GM18951 (cell line): ENCODE data around the gene CEMIP.

Experiments used
- POLR2A ChIP-seq: IDR thresholded peaks from 4 replicates; pipeline ENCODE4 v1.6.1; 2011; ENCODE audit warnings: mild to moderate bottlenecking; ENCODE audit not compliant: insufficient read length, insufficient read depth; ENCODE audit errors: extremely low read depth
- in situ Hi-C: fragments of 300-500 bp; cut with MboI; formaldehyde crosslinking; loops from one replicate; pipeline ENCODE4 v1.12.0; 2022; ENCODE audit warnings: low sequenced_read_pairs, mixed read lengths, inconsistent platforms; ENCODE audit not compliant: unreplicated experiment

CEMIP gene

GRCh38 chr15:80779658-80780415, 667 bp downstream of the CEMIP start:
- in situ Hi-C loops: loop anchor here (10.0 to 25.0 kb wide), 2 partner anchors 182 to 325 kb away; no protein-coding TSS in a partner anchor
- no peak for TF ChIP-seq POLR2A

DNA sequence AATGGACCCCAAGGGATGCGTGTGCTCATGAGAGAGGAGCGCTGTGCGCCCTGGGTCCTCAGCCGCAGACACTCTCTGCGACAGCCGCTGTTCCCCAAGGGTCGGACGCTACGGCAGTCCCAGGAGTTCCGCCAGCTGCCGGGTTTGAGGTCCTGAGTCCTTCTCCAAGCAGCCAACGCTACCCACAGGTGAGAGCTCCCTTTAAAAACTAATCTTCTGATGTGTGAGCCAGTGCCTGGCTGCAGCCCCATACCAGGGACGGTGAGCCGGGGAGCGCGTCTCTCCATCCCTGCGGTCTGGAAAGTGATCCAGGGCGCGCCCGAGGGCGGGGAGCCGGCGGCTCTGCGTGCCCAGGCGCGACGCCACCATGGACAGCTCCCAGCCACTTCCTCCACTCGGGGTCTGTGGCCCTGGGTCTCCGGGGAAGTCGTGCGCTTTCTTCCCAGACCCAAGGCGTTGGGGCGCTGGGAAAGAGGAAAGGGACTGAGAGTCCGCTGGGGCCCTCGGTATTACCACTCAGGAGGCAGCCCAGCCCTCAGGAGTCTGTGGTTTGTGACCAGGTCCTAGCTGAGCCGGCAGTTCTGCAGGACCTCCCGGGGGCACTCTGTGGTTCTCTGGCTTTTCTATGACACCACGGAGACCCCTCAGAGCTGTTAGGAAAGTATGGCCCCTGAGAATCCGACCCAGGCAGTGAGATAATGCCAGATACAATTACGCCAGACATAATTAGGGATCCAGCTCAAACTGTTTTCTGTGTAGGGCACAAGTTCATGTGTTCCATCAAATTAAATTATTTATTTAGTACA, 1.4 kb downstream of the CEMIP start:
- no peak for TF ChIP-seq POLR2A
- in situ Hi-C loops: loop anchor here (25.0 kb wide), 1 partner anchor 182 kb away; no protein-coding TSS in a partner anchor

DNA sequence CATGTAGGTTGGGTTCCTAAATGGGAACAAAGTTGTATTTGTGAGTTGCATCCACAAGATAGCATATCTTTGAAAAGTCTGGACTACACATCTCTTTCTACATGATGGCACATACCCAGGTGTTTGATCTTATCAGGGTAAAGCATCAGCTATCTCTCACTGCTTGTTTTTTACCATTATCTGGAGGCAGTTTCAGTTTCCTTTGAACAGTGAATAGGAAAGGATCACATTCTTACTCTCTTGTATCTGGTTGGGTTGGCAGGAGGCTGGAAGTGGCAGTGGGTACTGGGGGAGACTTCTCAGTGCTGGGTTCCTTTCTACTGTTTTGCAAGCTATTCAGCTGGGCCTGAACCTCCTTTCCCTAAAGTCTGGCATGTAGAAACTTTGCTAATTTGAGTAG, 4.1 kb downstream of the CEMIP start:
- TF ChIP-seq POLR2A: no peak

GRCh38 chr15:80785335-80785734, 6.2 kb downstream of the CEMIP start:
- in situ Hi-C loops: loop anchor here (25.0 kb wide), 1 partner anchor 177 kb away; no protein-coding TSS in a partner anchor
- TF ChIP-seq POLR2A: no peak

More for the DNA sequence above, 4.1 kb downstream of the CEMIP start:
- in situ Hi-C loops: loop anchor here (25.0 kb wide), 1 partner anchor 179 kb away; no protein-coding TSS in a partner anchor

- TF ChIP-seq POLR2A: no peak
- in situ Hi-C loops: loop anchor here (25.0 kb wide), 1 partner anchor 176 kb away; no protein-coding TSS in a partner anchor
Measured at GRCh38 chr15:80785811-80786354, 6.7 kb downstream of the CEMIP start.

- in situ Hi-C loops: loop anchor here (25.0 kb wide), 1 partner anchor 175 kb away; no protein-coding TSS in a partner anchor
- no peak for TF ChIP-seq POLR2A
Measured at GRCh38 chr15:80787316-80787715, 8.1 kb downstream of the CEMIP start.

GRCh38 chr15:80788536-80788935, 9.4 kb downstream of the CEMIP start:
- in situ Hi-C loops: loop anchor here (25.0 kb wide), 1 partner anchor 174 kb away; no protein-coding TSS in a partner anchor
- TF ChIP-seq POLR2A: no peak

- TF ChIP-seq POLR2A: no peak
Measured at GRCh38 chr15:80789296-80789695, 10.1 kb downstream of the CEMIP start.

GRCh38 chr15:80789796-80790195, 10.6 kb downstream of the CEMIP start:
- in situ Hi-C loops: loop anchor here (25.0 kb wide), 1 partner anchor 173 kb away; no protein-coding TSS in a partner anchor
- TF ChIP-seq POLR2A: no peak

More at GRCh38 chr15:80789296-80789695, 10.1 kb downstream of the CEMIP start:
- in situ Hi-C loops: loop anchor here (25.0 kb wide), 1 partner anchor 173 kb away; no protein-coding TSS in a partner anchor

DNA sequence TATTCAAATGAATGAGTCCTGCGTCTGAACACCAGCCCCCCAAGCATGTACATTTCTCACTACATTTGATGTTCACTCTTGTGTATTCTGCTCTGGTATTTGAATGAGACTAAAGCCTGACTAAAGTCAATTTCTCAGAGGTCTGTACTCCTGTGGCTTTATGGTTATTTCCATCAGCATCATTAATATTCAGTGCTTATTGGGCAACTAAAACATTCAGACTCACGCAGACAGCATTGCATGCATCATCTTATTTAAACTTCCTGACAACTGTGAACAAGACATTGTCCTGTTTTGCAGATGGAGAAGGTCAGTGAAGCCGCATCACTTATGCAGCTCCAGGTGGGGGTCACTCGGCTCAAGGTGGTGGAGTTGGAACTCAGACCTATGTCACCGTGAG, 11.1 kb downstream of the CEMIP start:
- in situ Hi-C loops: loop anchor here (25.0 kb wide), 1 partner anchor 172 kb away; no protein-coding TSS in a partner anchor
- TF ChIP-seq POLR2A: no peak

DNA sequence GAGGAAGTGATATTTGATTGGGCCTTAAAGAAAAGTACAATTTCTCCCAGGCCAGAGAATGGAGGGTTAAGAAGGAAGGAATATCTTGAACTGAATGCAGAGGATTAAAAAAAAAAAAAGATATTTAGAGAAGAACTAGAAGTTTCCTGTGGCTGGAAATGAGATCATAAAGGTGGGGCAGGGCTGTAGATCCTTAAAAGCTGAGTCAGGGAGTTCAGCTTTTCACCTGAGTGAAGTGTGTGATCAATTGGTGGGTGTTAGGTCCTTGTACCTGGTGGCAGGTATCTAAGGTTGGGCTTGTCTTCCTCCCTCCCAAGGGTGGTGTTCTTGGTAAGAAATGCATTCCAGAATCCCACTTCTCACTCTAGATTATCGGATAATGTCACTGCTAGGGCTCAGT, 11.8 kb downstream of the CEMIP start:
- no peak for TF ChIP-seq POLR2A
- in situ Hi-C loops: loop anchor here (25.0 kb wide), 1 partner anchor 171 kb away; no protein-coding TSS in a partner anchor

- no peak for TF ChIP-seq POLR2A
- in situ Hi-C loops: loop anchor here (25.0 kb wide), 1 partner anchor 166 kb away; no protein-coding TSS in a partner anchor
Measured at GRCh38 chr15:80796407-80796806, 17.2 kb downstream of the CEMIP start.
